Astrocyte of the hippocampus (primary cell): ENCODE data around the gene CEND1.

Experiments
- DNase-seq: peaks from one replicate; pipeline ENCODE4 v3.0.0; 2011; ENCODE audit warnings: low read depth, low spot score

The CEND1 gene

DNA sequence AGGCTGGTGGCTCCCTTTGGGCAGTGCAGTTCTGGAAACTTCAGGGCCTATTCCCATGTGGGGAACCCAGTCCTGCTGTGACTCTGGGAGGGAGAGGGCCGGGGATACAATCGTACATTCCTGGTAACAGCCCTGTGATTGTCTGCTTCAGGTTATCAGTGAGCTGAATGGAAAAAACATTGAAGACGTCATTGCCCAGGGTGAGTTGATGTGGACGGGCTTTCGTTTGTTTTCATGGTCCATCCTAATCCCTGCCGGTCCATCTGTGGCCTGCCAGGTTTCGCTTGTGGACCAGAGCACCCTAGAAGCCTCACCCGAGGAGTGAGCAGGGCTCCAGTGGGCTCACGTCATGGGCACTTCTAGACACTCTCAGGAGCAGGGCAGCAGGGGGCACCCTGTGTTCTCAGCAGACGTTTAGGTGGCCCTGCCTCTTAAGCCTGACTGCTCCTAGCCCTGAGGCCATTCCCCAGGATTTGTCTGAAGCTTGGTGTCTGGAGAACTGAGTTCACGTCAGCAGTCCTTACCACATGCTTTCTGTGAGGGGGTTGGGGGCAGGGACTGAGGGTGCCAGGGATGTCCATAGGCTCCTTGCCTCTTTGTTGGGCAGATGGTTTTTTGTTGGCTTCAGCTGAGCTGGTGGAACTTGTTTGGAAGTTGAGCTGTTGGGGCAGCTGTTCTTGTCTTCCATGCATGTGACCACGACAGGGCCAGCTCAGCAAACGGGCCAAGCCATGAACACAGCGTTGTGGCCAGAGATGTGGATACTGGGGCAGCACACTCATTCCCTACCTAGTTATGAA lies 21.8 kb upstream of the CEND1 start:
- DNase-seq: no peak

DNA sequence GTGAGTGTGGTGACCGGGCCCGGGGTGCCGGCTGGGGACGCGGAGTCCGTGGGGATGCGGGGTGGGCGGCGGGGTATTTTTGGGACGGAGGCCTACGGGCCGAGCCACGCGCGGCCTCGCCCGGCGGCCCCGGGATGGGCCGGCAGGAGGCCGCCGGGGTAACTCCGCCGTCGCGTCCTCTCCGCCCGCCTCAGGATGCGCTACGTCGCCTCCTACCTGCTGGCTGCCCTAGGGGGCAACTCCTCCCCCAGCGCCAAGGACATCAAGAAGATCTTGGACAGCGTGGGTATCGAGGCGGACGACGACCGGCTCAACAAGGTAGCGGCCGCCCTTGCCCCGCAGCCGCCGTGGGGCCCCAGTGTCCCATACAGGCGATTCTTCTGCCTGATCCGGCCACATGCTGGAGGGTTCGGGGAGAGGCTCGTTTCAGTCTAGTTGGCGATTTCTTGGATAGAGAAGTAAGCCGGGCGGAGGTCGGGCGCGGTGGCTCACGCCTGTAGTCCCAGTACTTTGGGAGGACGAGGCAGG lies 20.2 kb upstream of the CEND1 start:
- DNase-seq: no peak

DNA sequence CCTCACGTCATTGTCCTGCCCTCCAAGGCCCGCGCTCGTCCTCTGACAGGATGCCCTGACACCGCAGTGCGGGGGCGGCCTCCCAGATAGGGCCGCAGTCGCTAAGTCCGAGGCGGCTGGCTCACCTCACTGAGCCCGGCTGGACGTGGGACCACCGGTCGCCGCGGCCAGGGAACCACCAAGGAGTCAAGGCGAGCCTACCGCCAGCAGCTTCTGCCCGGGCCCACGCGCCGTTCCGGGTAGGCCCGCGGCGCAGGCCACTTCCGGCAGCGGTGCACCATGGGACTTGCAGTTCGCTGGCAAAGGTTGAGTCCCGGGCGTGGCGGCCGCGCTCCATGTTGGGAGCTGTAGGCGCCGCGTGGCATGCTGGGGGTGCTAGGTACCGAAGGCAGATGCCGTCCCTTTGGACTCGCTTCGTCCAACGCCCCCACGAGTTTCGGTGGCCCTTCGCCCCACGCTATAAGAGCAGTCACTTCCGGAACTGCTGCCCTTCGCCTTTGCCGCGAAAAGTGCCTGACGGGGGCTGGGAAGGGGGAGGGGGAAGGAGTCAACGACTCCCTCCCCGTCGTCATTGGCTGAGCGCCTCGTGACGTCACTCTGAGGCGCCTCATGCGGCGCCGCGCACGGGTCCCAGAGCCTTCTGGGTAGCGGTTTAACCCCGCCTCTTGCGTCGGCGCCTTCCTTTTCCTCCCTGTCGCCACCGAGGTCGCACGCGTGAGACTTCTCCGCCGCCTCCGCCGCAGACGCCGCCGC lies 19.6 kb upstream of the CEND1 start, which contains the start of gene RPLP2:
RPLP2 (plus strand) TSS at position 681 of the 753 bp plus-strand sequence. CDS start 268 bp downstream, outside the sequence.
- peak; percentile 99 for DNase-seq

DNA sequence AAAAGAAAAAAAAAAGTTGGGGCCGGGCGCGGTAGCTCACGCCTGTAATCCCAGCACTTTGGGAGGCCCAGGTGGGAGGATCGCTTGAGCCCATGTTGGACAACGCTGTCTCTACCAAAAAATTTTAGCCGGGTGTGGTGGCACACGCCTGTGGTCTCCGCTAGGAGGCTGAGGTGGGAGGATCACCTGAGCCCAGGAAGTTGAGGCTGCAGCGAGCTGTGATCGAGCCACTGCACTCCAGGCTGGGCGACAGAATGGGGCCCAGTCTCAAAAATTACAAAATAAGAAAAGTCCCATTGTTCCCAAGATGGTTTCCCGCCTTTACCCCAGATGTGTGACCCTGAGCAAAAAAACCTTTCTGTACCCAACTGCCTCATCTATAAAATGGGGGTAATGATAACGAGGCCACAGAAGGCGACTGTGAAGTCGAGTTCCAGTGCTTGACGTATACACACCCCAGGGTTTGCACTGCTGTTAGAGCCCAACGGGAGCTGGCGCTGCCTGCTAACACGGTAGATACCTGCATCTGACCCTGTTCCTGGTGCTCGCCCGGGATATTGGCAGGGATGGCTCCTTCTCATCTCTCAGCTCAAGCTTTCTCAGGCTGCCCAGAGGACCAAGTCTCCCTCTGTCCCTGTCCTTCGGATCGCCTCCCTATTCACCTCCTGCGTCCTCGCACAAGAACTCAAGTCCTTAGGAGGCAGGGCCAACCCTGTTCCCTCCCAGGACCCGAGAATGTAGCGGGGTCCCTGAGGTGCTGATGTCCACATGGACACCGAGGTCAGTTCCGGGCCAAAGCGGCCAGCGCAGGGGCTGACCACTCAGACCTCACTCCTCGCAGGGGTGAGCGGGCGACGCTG lies 18.8 kb upstream of the CEND1 start:
- no peak for DNase-seq

DNA sequence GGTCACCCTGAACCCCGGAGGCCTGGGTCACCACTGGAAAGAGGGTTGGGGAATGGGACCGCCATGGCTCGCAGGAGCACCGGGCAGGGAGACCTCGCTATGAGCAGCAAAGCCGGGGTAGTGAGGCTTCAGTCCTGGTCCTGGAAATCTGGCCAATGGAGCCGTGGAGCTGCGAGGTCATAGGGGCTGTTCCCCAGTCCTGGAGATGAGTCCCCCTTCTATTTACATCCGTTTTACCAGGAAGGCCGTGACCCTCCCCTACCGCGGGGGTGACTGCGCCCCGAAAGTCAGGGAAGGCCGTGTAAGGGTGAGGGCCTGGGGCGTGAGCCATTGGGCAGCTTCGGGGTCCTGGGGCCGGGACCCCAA lies 14.7 kb upstream of the CEND1 start:
- DNase-seq: no peak

DNA sequence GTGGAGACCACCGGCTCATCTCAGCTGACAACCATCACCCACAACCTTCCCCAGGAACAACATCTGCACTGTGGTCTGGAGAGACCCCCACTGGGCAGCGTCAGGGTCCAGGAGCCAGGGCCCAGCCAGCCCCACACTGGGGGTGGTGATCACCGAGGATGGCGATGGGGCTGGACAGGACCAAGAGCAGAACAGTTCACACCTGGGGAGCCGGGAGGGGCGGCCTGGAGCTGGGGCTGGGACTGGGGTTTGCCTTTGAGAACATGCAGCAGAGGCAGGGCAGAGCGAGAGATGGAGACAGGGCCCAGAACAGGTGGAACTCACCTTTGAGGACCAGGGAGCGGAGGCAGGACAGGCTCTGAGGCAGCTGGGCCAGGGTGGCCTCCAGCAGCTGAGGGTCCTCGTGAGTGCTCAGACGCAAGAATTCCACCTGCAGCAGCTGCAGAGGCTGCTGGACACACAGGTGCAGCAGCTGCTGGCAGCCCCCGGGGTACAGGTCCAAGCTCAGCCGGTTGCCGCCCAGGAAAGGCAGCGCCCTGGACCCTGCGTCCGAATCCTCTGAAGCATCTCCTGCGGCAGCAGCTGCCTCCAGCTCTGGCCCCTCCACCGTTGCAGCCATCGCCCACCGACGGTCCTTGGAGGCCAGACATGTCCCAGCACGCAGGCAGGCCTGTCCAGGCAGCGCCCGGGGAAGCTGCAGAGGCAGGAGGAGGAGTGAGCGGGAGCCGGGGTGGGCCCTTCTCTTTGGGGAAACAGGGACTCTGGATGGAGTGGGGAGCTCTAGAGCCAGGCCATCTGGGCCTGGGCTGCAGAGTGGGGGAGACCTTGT lies 14.1 kb upstream of the CEND1 start:
- DNase-seq: no peak

DNA sequence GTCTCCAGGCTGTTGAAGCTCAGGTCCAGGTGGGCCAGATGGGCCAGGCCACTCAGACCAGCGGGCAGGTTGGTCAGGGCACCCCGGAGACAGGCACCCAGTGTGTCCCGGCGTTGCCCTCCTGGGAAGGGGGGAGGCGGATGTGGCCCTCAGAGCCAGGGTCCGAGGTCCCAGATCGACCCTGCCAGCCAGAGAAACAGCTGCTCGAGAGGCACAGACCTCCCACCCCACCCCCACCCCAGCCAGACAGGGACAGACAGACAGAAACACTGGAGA lies 13.5 kb upstream of the CEND1 start:
- no peak for DNase-seq

DNA sequence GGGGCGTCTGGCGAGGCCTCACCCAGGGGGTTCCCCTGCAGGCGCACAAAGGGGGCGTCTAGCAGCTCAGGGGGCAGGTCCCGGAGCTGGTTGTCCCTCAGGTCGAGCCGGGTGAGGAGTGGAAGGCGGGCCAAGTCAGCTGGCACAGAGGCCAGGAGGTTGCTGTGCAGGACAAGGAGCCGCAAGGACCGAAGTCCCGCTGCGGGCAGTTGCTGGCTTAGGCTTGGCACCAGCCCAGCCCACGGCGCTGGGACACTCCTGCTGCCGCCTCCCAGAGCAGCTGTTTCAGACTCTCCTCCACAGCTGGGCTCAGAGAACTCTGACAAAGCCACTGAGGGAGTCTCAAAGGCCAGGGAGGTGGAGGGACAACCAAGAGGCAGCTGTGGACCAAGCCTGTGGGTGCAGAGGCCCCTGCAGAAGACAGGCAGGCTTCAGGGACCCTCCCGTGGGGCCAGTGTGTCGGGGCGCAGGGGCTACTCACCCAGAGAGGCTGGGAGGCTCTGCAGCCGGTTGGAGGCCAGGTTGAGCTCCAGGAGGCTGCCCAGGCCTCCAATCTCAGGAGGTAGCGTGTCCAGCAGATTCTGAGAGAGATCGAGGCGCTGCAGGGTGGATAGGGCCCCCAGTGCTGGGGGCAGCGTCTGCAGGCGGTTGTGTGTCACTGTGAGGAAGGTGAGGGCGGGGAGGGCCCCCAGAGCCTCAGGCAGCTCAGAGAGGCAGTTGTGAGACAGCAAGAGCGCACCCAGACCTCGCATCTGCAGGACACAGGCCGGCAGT lies 13.0 kb upstream of the CEND1 start:
- no peak for DNase-seq

DNA sequence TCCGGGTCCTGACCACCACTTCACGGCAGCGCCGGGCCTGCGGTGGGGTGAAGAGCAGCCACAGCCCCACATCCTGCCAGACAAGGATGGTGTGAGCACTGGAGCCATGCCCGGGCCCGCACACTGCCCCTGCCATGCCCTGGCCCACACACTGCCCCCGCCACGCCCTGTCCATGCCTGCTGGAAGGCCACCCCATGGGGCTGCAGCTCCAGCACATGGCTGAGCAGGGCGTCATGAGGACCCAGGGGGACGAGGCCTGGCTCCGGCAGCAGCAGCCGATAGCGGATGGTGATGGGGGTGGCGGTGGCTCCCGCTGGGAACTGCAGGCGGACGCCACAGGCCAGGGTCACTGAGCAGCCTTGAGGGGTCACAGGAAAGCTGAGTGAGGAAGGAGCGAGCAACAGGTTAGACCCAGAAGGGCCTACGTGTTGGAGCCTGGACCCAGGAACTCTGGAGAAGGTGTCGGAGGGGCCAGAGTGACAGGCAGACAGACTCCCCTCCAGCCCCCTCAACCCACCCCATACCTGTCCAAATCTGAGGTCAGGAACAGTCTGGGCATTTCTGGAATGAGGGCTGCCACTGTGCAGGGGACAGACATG lies 12.2 kb upstream of the CEND1 start:
- no peak for DNase-seq

DNA sequence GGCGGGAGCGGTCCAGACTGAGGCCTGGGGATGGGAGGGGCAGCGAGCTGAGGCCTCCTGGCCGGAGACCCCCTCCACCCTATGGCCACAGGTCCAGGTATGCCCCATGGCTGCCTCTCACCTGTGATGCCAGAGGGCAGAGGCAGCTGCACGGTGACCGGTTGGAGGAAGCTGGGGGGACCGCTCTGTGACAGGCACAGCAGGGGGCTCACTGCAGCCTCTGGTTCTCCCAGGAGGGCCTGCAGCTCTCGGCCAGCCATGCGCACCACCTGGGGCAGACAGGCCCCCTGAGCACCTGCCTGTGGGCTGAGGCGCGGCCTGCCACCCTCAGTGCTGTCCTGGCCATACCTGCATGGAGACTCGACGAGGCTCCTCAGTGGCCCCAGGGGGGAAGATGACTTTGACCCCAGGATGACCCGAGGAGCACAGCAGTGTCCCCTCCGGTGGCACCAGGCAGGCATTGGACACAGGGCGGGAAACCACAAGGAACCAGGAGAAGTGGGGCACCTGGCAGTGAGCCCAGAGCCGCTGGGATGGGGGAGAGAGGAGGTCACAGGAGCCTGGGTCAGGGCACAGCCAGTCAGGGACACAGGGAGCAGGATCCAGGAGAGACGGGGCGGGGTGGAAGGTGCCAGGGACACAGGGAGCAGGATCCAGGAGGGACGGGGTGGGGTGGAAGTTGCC lies 11.3 kb upstream of the CEND1 start:
- no peak for DNase-seq

DNA sequence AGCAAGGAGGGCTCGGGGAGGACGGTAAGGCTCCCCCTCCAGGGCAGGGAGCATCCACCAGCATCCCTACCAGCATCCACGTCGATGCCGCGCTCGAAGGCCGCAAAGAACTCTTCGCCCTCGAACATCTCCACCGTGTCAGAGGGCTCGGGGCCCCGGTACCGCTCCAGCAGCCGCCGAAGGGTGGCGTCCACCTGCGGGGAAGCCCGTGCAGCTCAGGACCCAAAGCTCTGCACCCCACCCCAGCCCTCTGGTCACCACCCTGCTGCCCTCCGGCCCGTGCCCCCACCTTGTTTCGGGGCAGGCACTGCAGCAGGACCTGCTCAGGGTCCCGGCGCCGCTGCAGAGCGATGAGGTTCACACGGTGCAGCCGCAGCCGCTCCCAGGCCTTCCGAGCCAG lies 10.6 kb upstream of the CEND1 start:
- DNase-seq: no peak

DNA sequence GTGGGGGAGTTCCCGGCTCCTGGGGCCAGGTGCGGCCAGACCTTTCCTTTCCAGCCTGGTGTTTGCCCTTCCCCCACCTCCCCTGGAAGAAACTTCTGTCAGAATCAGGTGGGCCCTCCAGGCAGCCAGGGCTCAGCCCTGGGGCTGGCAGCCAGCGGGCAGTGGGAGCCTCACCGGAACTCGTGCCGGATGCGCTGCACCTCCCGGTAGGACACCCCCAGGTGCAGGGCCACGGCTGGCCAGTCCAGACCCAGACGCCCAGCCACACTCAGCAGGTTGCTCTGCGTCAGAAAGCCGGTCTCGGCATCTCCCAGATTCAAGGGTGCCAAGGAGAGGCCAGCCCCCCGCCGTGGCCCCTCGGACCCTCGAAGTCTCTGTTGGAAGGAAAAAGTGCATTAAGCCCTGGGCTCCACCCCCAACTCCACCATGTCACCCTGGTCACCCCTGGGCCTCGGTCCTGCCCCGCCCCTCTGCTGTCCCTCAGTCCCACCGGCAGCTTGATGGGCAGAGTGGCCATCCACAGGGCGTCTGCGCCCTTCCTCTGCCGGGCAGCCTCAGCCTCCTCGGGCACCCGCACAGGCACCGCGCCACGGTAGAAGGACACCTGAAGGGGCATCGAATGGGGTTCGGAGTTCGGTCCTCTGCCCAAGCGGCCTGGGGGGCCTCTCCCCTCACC lies 9.9 kb upstream of the CEND1 start:
- no peak for DNase-seq

DNA sequence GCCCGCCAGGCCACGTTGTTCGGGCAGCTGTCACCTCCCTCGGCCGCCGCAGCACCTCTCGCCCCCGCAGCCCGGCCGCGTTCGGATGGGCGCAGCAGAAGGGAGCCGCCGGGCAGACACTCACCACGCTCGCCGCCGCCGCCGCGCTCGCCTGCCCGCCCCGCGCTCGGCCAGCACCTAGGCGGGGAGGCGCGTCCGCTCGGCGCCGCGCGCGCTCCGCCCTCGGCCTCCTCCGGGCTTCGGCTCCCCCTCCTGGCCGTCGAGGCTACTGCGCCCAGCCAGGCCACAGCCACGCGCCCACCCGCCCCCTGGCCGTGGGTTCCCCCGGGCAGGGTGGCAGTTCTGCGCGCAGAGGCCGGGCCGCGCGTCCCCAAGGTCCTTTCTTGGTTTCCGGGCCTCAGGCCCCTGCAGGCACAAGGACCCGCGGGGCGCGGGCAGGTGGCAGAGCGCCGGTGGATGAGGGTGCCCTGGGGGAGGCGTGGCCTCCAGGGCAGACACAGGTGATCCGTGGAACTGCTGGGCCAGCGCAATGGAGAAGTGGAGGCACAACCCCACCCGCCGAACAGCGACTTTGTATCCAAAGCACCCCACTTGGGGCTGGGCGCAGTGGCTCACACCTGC lies 8.3 kb upstream of the CEND1 start, which contains the start of gene SLC25A22:
SLC25A22 (minus strand) TSS at position 189 of the 621 bp plus-strand sequence. CDS start 3,275 bp downstream, outside the sequence.
- peak; percentile 95 for DNase-seq

DNA sequence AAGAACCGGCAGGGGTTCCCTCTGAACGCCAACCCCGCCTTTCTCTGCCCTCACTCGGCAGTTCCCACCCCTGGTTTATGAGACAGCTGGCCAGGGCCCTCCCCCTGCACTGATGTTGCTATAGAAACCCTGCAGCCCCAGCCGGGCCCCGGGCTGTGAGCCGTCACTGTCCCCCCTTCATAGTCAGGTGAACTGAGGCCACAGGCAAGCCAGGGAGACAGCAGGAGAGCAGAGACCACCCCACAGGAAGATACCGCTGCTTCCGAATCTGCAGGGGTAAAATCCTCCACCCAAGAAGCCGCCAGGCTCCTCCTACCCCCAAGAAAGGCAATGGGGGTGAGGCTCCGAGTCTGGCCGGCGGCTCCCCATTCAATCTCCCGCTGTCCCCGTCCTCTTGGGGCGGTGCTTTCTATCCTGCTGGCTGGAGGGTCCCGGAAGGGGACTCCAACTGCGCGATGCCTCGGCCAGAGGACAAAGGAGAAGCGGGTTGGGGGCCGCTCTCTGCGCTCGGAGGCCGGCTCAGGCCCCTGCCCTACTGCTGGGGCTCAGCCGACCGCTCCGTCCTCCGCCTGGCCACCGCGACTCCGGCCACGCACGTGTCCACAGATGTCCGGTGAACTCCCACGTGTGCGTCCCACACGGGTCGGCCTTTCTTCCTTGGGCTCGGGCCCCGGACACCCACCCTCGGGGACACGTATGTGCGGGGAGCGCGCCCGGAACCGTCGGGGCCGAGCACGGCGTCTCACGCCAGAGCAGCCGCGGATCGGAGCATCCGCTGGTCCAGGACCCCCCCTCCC lies 7.6 kb upstream of the CEND1 start:
- peak; percentile 86 for DNase-seq

DNA sequence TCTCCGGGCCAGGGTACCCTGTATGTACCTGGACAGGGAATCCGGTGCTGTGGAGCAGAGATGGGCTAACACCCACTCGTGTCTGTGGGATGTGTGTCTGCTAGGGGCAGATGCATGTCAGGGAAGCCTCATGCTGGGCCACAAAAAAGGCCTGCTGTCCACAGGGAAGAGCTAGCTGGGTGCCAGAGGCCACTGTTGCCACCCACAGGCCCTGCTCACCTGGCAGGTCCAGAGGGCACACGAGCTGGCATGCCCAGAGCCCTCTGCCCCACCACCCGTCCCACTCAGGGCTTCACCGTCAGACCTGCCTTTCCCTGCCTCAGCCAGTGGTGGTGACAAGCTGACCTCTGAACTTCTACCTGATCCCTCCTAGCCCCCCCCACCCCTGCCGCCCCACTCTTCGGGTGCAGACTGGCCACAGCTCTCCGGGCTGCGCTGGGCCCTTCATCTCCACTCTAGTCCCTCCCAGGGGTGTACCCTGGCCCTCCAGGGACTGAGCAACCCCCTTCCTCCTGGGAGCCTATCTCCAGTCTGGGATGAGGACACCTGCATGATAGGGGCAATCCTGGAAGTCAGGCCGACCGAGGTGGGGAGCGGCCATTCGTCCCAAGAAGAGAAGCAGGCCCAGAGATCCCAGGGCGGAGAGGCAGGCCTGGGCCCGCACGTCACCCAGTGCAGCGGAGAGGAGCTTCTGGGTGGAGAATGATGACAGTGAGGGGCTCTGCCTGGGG lies 6.8 kb upstream of the CEND1 start:
- no peak for DNase-seq

DNA sequence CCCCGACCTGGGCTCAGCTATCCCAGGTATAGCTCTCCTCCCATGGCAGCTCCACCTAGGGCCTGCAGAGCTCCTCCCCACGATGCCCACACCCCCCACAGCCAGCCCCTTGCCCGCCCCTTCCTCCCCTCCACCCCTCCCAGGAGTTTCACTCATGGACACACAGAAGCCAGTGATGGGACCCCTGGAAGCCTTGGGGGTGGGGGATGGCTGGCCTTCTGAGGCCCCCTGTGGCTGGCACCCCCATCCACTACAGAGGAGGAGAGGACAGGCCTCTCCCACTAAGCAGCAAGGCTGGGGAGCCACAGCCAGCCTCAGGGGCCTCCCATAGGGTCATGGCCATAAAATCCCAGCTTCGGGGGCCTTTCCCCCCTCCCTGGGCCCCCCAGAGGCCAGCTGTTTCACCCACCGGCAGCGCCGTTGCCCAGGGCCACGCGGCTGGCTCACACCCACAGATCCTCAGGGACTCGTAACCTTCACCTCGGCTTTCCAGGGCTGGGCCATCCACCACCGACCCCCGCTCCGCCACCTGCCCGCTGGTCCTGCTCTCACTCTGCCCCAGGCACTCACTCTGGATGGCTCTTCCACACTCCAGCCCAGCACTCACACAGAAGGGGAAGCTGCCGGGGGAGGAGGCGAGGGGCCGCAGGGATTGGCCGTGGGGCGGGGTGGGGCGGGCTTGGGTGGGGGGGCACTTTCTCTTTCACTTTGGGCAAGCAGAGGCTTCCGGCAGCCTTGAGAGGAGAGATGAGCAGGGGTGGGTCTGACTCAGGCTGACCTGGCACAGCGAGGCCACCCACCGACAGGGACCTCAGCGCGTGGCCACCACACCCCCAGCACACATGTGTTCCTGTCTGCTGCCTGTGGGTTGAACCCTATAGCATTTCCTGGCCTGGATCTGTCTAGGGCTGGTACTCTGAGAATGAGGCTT lies 6.0 kb upstream of the CEND1 start:
- DNase-seq: peak; percentile 85
